AG04450 (cell line): Measurements from ENCODE around the gene SEC31A. TPM values are rescaled to one million over a fixed set of nuclear protein-coding genes. Genes with fewer than 3 reads are reported as not detected.

Experiments used
- CTCF ChIA-PET: fragments of 300-600, 350-600 bp; formaldehyde crosslinking; extraction: SDS; loops from one replicate; lab custom pipeline; 2022; ENCODE audit warnings: antibody characterized with exemption, inconsistent platforms; lab: Charles Lee
- POLR2A ChIA-PET: fragments of 350-600 bp; formaldehyde crosslinking; extraction: SDS; loops from one replicate; lab custom pipeline; 2021; ENCODE audit warnings: antibody characterized with exemption, inconsistent platforms; lab: Yijun Ruan, JAX
- DNase-seq: peaks from one replicate; pipeline ENCODE4 v3.0.0-alpha.2; 2011; ENCODE audit warnings: low read depth, low spot score
- H3K27ac ChIP-seq: one replicate; pipeline ENCODE4 v1.5.1; 2012; ENCODE audit warnings: low read depth, low read length, control low read depth
- H3K27me3 ChIP-seq: one replicate; pipeline ENCODE4 v1.6.0; 2012; ENCODE audit warnings: low read length; ENCODE audit not compliant: control insufficient read depth, insufficient read depth
- H3K4me3 ChIP-seq: 2 replicates; pipeline ENCODE4 v1.5.1; 2011; ENCODE audit warnings: mild to moderate bottlenecking, low read depth, low read length, control low read depth
- H3K9me3 ChIP-seq: 2 replicates; pipeline ENCODE4 v1.5.1; 2012; ENCODE audit warnings: low read length; ENCODE audit not compliant: control insufficient read depth, insufficient read depth
- polyA plus RNA-seq: library from polyadenylated mRNA; depleted of rRNA; stranded (reverse); fragments of >200 nt; gene quantifications from 2 replicates; pipeline ENCODE4 v1.2.3, GENCODE V29; 2011
- TF ChIP-seq, protein P1 (sequence below): IDR thresholded peaks from 2 replicates; pipeline ENCODE4 v1.5.1; 2011; ENCODE audit warnings: low read depth, low read length, control low read depth, inconsistent platforms

SEC31A gene
- polyA plus RNA-seq, 1 experiment, result 436 TPM

DNA sequence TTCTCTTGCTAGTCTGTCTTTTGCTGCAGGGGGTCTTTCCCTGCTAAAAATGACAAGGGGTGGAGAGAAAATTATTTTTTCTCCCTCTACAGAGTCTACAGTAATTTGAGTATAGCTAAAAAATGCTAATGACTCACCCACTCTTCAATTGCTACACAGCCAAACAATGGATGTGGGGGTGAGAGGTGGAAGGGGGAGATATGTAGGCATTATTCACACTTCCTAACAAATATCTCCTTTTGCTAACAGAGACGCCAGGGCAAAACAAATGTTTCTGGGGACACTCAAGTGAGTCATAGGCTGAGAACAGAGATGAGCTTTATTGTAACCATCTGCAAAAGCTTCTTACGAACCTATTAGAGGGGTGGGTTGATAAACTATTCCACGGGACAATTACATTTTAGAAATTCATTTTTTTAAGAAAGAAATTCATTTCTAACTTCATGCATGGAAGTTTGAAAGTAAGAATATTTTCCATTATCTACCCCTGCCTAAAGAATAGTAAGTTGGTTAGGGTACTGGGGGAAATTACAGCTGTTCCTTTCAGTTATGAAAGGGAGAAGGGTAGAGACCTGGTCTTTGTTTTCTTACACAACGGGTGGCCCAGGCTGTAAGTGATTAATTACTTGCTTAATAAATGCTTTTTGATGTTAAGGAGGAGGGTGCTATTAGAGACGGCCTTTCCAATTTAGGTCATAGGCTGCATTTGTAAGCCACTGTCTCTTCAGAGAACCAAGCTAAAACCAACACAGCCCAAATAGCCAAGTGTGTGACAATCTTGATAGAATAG lies 105.1 kb downstream of the SEC31A start:
- no peaks in the 10 kb centered on the region for H3K9me3 ChIP-seq
- CTCF ChIA-PET, result interaction anchor here (0.7 to 2.7 kb wide), 6 partner anchors 13 to 357 kb away, joined by 3 to 12 read pairs (median 4); partner anchors contain the start of gene SCD5
- H3K27me3 ChIP-seq, result peaks cover 2% of the 10 kb centered on the region
- H3K27ac ChIP-seq, result no peak overlapping the region
- no peak overlapping the region; the same call in 1 of the 2 replicates for H3K4me3 ChIP-seq
- TF ChIP-seq, protein P1, sequence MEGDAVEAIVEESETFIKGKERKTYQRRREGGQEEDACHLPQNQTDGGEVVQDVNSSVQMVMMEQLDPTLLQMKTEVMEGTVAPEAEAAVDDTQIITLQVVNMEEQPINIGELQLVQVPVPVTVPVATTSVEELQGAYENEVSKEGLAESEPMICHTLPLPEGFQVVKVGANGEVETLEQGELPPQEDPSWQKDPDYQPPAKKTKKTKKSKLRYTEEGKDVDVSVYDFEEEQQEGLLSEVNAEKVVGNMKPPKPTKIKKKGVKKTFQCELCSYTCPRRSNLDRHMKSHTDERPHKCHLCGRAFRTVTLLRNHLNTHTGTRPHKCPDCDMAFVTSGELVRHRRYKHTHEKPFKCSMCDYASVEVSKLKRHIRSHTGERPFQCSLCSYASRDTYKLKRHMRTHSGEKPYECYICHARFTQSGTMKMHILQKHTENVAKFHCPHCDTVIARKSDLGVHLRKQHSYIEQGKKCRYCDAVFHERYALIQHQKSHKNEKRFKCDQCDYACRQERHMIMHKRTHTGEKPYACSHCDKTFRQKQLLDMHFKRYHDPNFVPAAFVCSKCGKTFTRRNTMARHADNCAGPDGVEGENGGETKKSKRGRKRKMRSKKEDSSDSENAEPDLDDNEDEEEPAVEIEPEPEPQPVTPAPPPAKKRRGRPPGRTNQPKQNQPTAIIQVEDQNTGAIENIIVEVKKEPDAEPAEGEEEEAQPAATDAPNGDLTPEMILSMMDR, result no peak
- POLR2A ChIA-PET, result interaction anchor here (0.6 to 2.2 kb wide), 2 partner anchors 13 to 84 kb away, joined by 8 to 11 read pairs; partner anchors contain the start of gene SCD5
- DNase-seq, result peak; percentile 13

DNA sequence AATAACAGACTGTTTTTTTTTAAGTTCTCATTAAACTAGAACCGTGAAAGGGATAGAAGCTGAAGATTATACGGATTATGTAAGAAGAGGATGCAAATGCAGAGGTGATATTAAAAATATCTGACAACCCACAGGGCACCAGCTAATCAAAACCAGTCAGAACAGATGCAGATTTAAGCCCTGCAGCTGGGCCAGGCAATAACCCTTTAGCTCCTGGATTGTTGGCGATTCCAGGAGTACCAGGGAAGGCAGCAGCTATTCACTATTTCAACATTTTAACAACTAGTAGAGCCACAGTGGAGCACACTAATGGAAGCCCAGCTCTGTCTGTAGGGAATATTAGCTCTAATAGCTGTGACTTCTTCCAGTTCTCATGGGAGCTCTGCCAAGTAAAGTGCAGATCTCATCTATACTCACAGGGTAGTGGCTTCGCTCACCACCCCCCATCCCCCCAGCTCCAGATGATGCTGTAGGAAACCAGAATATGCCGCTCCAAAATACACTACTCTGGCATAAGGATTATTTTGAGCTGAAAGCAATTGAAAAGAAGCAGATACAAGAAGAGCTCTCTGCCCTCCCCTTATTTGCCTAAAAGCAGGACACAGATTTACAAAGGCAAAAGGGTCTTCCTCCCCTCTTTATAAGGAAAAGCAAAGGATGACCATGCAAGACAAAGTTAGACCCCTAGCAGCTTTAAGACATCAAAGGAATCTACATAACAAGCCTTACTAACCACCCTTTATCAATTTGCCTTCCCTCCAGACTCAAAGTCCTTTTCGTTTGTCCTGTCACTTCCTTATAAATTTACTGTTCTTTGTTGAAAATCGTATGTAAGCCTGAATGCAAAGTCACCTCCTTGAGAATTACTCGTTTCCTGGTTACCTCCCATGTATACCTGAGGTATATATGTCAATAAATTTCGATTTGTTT lies 106.0 kb downstream of the SEC31A start:
- no peak for DNase-seq
- no peaks in the 10 kb centered on the region for H3K9me3 ChIP-seq
- H3K27ac ChIP-seq, result no peak overlapping the region
- H3K27me3 ChIP-seq, result no peaks in the 10 kb centered on the region
- no peak overlapping the region for H3K4me3 ChIP-seq
- ChIA-PET CTCF (interaction anchor here (0.7 to 2.7 kb wide), 5 partner anchors 16 to 356 kb away, joined by 3 to 12 read pairs (median 4); no protein-coding TSS in a partner anchor), POLR2A (interaction anchor here (0.6 to 2.2 kb wide), 2 partner anchors 14 to 83 kb away, joined by 8 to 11 read pairs; partner anchors contain the start of gene SCD5)
- TF ChIP-seq, protein P1, result no peak

DNA sequence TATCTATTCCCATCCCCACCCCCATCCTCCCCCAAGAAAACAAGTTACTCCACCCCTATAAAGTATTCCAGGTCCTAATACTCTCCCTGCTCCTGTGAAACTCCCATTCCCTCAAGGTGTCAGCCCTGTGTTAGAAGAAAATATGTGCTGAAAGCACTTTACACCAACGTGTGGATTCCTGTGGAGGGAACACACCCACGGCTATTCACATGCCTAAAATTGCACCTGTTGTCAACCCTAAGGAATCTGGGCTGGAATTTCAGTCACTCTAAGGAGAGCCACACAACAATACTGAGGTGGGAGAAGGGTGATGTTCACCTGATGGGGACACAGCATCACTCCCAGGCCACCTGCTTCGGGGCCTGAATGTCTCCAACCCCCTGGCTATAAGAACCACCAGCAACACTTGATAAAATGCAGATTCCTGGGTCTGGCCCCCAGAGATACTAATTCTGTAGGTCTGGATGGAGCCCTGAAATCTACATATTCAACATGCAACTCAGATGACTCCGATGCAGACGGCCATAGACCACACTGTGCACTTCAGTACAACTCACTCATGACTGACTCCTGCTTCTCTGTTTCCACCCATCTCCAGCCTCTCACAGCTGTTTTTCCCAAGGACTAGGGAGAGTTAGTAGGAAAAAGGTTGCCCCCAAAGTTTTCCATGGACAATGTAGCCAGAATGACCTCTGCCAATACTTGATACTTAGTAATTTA lies 108.2 kb downstream of the SEC31A start:
- ChIA-PET CTCF (no interaction called here), POLR2A (no interaction called here)
- no peak overlapping the region for H3K4me3 ChIP-seq
- DNase-seq, result no peak
- TF ChIP-seq, protein P1, result no peak
- H3K27me3 ChIP-seq, result no peaks in the 10 kb centered on the region
- H3K27ac ChIP-seq, result no peak overlapping the region
- no peaks in the 10 kb centered on the region for H3K9me3 ChIP-seq

DNA sequence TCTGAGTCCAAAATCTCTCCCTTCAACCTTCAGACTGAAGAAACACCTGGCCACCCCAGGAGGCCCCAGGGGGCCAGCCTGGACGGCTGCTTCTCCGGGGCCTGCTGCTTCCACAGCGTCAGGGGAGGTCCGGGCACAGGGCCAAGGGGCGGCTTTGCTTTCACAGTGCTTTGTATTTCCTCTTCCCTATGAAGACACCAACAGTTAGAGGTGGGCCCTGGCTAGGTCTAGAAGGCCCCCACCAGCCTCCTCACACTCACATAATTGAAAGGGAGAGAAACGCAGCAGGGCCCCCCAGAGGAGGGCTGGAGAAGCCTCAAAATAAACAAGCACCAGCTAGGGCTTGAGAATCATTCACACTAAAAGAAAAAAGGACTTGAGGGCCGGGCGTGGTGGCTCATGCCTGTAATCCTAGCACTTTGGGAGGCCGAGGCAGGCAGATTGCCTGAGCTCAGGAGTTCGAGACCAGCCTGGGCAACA lies 110.2 kb downstream of the SEC31A start:
- Histone ChIP-seq H3K27me3 (peaks cover 2% of the 10 kb centered on the region), H3K9me3 (no peaks in the 10 kb centered on the region), H3K27ac (peak overlapping the region; percentile 39), H3K4me3 (no peak overlapping the region)
- ChIA-PET POLR2A (no interaction called here), CTCF (interaction anchor here (1.5 kb wide), 1 partner anchor 42 kb away, joined by 4 read pairs; no protein-coding TSS in a partner anchor)
- DNase-seq, result no peak
- TF ChIP-seq, protein P1, result no peak
